Smooth muscle cell (in vitro differentiated cells): Measurements from ENCODE around the gene GRID1. TPM values are rescaled to one million over a fixed set of nuclear protein-coding genes. Genes with fewer than 3 reads are reported as not detected.

Experiments used
- DNase-seq: peaks from one replicate; lab custom pipeline; 2025; ENCODE audit not compliant: unreplicated experiment; lab: John Stamatoyannopoulos, UW
- H2AFZ ChIP-seq: fragments of 200-600 bp; sonication (generic); 2 replicates; pipeline ENCODE4 v1.6.0; 2016; ENCODE audit warnings: antibody characterized with exemption, low read depth, mild to moderate bottlenecking
- H3F3A ChIP-seq: fragments of 200-600 bp; sonication (generic); 2 replicates; pipeline ENCODE4 v1.6.0; 2017; ENCODE audit warnings: antibody characterized with exemption, low read depth
- H3K27ac ChIP-seq: fragments of 200-600 bp; sonication (generic); 2 replicates; pipeline ENCODE4 v1.5.1; 2016; ENCODE audit warnings: low read depth, mild to moderate bottlenecking
- H3K27me3 ChIP-seq: fragments of 200-600 bp; sonication (generic); 2 replicates; pipeline ENCODE4 v1.6.1; 2016; ENCODE audit warnings: low read depth, mild to moderate bottlenecking
- H3K36me3 ChIP-seq: fragments of 200-600 bp; sonication (generic); 2 replicates; pipeline ENCODE4 v1.5.1; 2016; ENCODE audit warnings: low read depth
- H3K4me1 ChIP-seq: fragments of 200-600 bp; sonication (generic); 2 replicates; pipeline ENCODE4 v1.5.1; 2016; ENCODE audit warnings: low read depth
- H3K4me2 ChIP-seq: fragments of 200-600 bp; sonication (generic); 2 replicates; pipeline ENCODE4 v1.6.0; 2016; ENCODE audit warnings: mild to moderate bottlenecking
- H3K4me3 ChIP-seq: fragments of 200-600 bp; sonication (generic); 2 replicates; pipeline ENCODE4 v1.5.1; 2016; ENCODE audit warnings: mild to moderate bottlenecking
- H3K79me2 ChIP-seq: fragments of 200-600 bp; sonication (generic); 2 replicates; pipeline ENCODE4 v1.6.0; 2016; ENCODE audit warnings: low read depth, mild to moderate bottlenecking
- H3K9ac ChIP-seq: fragments of 200-600 bp; sonication (generic); 2 replicates; pipeline ENCODE4 v1.6.0; 2016; ENCODE audit warnings: low read depth
- H3K9me3 ChIP-seq: fragments of 200-600 bp; sonication (generic); replicated peaks from 2 replicates; pipeline ENCODE4 v1.5.1; 2016; ENCODE audit warnings: low read depth
- H4K20me1 ChIP-seq: fragments of 200-600 bp; sonication (generic); 2 replicates; pipeline ENCODE4 v1.6.0; 2016; ENCODE audit warnings: low read depth
- CTCF ChIP-seq: fragments of 200-600 bp; sonication (generic); IDR thresholded peaks from 2 replicates; pipeline ENCODE4 v1.5.1; 2017; ENCODE audit warnings: borderline replicate concordance, mild to moderate bottlenecking, antibody characterized with exemption; ENCODE audit not compliant: insufficient read depth, poor library complexity, severe bottlenecking
- WGBS: methylation state at CpG from one replicate; pipeline ENCODE4 v1.1.7; 2016; ENCODE audit warnings: low lambda C conversion rate; 5-methylcytosine and 5-hydroxymethylcytosine counted together
- polyA plus RNA-seq: library from polyadenylated mRNA; unstranded; fragments of >200 nt; fragmentation: Nextera tagmentation; extraction: Ambion mirVana; gene quantifications from 2 replicates; pipeline ENCODE4 v1.2.1, GENCODE V29; 2016
- total RNA-seq: library from RNA; depleted of rRNA; stranded (reverse); fragments of >200 nt; gene quantifications from 2 replicates; pipeline ENCODE4 v1.2.3, GENCODE V29; 2014

GRID1 gene
- total and polyA plus RNA-seq, 2 experiments from 2014 or later, result 4.4 to 7.4 TPM

GRCh38 chr10:85641479-85642009 lies 725.1 kb downstream of the GRID1 start:
- H3K4me1 ChIP-seq, result no peaks in the 10 kb centered on the region
- H3K9me3 ChIP-seq, result no peaks in the 10 kb centered on the region
- no peak overlapping the region for H3K9ac ChIP-seq
- H3K27me3 ChIP-seq, result no peaks in the 10 kb centered on the region
- peak overlapping the region; percentile 2 for H3K4me2 ChIP-seq
- H4K20me1 ChIP-seq, result no peaks in the 10 kb centered on the region
- peak overlapping the region; percentile 91 for H3K27ac ChIP-seq
- H3F3A ChIP-seq, result peaks cover 13% of the 10 kb centered on the region
- no peak overlapping the region for H3K4me3 ChIP-seq
- DNase-seq, result no peak
- H3K36me3 ChIP-seq, result no peaks in the 10 kb centered on the region
- no peak for TF ChIP-seq CTCF
- no peak overlapping the region for H2AFZ ChIP-seq
- 39% methylated on average over 6 of the region's 6 CpGs for WGBS
- H3K79me2 ChIP-seq, result no peaks in the 10 kb centered on the region

GRCh38 chr10:85638797-85639196 lies 727.8 kb downstream of the GRID1 start:
- no peaks in the 10 kb centered on the region for H3K27me3 ChIP-seq
- TF ChIP-seq CTCF, result no peak
- no peak overlapping the region for H2AFZ ChIP-seq

GRCh38 chr10:85635650-85636049 lies 730.9 kb downstream of the GRID1 start:
- Histone ChIP-seq H2AFZ (no peak overlapping the region), H3F3A (no peaks in the 10 kb centered on the region), H3K4me3 (no peak overlapping the region), H3K79me2 (no peaks in the 10 kb centered on the region), H3K9me3 (no peaks in the 10 kb centered on the region), H4K20me1 (no peaks in the 10 kb centered on the region), H3K36me3 (no peaks in the 10 kb centered on the region), H3K4me1 (no peaks in the 10 kb centered on the region), H3K27me3 (no peaks in the 10 kb centered on the region), H3K27ac (no peak overlapping the region), H3K4me2 (no peak overlapping the region), H3K9ac (no peak overlapping the region)
- no peak for TF ChIP-seq CTCF
- WGBS, result 76% methylated on average over 5 of the region's 5 CpGs
- DNase-seq, result no peak

More at GRCh38 chr10:85638797-85639196, 727.8 kb downstream of the GRID1 start:
- Histone ChIP-seq H3K4me3 (no peak overlapping the region), H3K79me2 (no peaks in the 10 kb centered on the region), H3F3A (peaks cover 8% of the 10 kb centered on the region), H3K27ac (no peak overlapping the region), H3K9ac (no peak overlapping the region), H3K36me3 (no peaks in the 10 kb centered on the region), H3K4me2 (no peak overlapping the region), H3K4me1 (no peaks in the 10 kb centered on the region), H3K9me3 (no peaks in the 10 kb centered on the region), H4K20me1 (no peaks in the 10 kb centered on the region)
- no peak for DNase-seq

GRCh38 chr10:85624511-85624910 lies 742.1 kb downstream of the GRID1 start:
- no peaks in the 10 kb centered on the region for H4K20me1 ChIP-seq
- H3K4me1 ChIP-seq, result no peaks in the 10 kb centered on the region

More at GRCh38 chr10:85624511-85624910, 742.1 kb downstream of the GRID1 start:
- no peak overlapping the region for H3K9ac ChIP-seq
- H3K4me3 ChIP-seq, result no peak overlapping the region
- H3K79me2 ChIP-seq, result no peaks in the 10 kb centered on the region
- DNase-seq, result no peak
- no peak overlapping the region for H3K4me2 ChIP-seq
- 93% methylated on average over 7 of the region's 7 CpGs for WGBS
- TF ChIP-seq CTCF, result no peak
- H2AFZ ChIP-seq, result no peak overlapping the region
- no peaks in the 10 kb centered on the region for H3F3A ChIP-seq
- H3K27me3 ChIP-seq, result no peaks in the 10 kb centered on the region
- H3K27ac ChIP-seq, result no peak overlapping the region
- H3K36me3 ChIP-seq, result no peaks in the 10 kb centered on the region
- H3K9me3 ChIP-seq, result no peaks in the 10 kb centered on the region
